ENCODE measurements around the gene AIF1L.

The AIF1L gene

DNA sequence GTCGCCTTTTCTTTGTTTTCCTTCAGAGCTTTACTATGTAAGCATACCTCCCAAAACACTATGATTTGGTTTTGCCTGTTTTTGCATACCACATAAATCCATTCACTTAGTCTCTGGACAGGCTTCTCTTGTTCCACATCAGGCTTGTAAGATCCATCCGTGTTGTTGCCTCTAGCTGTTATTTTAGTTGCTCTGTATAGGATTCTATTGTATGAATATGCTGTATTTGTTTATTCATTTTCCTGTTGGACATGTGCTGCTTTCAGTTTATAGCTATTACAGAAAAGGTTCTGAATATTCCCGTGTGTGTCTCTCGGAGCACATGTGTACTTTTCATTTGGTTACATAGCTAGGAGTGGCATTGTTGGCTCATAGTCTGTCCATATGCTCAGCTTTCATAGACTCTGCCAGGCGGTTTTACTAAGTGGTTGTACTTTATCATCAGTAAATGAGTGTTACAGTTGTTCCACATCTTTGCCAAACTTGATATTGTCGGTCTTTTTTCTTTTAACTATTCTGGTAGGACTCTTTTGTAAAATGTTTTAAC, 70.9 kb downstream of the AIF1L start:
- H3K4me3 ChIP-seq (ENCODE audit: low read depth, low read length) = no peak overlapping the region
- DNase-seq (ENCODE audit: low read depth) = no peak
- TF ChIP-seq, protein P1, sequence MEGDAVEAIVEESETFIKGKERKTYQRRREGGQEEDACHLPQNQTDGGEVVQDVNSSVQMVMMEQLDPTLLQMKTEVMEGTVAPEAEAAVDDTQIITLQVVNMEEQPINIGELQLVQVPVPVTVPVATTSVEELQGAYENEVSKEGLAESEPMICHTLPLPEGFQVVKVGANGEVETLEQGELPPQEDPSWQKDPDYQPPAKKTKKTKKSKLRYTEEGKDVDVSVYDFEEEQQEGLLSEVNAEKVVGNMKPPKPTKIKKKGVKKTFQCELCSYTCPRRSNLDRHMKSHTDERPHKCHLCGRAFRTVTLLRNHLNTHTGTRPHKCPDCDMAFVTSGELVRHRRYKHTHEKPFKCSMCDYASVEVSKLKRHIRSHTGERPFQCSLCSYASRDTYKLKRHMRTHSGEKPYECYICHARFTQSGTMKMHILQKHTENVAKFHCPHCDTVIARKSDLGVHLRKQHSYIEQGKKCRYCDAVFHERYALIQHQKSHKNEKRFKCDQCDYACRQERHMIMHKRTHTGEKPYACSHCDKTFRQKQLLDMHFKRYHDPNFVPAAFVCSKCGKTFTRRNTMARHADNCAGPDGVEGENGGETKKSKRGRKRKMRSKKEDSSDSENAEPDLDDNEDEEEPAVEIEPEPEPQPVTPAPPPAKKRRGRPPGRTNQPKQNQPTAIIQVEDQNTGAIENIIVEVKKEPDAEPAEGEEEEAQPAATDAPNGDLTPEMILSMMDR (IDR thresholded peaks at IDR 0.05; ENCODE audit: insufficient read depth, low read depth, low read length, missing control alignments) = no peak

DNA sequence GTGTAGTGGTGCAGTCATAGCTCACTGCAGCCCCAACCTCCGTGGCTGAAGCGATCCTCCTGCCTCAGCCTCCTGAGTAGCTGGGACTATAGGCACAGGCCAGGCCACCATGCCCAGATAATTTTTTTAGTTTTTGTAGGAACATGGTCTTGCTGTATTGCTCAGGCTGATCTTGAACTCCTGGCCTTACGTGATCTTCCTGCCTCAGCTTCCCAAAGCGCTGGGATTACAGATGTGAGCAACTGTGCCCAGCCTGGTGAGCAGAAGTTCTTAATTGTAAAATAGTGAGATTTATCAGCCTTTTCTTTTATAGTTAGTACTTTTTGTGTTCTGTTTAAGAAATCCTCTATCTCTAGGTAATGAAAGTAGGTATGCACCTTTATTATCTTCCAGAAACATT, 71.6 kb downstream of the AIF1L start:
- H3K4me3 ChIP-seq (ENCODE audit: low read depth, low read length) = no peak overlapping the region
- DNase-seq (ENCODE audit: low read depth) = no peak
- TF ChIP-seq, protein P1 (IDR thresholded peaks at IDR 0.05; ENCODE audit: insufficient read depth, low read depth, low read length, missing control alignments) = no peak

DNA sequence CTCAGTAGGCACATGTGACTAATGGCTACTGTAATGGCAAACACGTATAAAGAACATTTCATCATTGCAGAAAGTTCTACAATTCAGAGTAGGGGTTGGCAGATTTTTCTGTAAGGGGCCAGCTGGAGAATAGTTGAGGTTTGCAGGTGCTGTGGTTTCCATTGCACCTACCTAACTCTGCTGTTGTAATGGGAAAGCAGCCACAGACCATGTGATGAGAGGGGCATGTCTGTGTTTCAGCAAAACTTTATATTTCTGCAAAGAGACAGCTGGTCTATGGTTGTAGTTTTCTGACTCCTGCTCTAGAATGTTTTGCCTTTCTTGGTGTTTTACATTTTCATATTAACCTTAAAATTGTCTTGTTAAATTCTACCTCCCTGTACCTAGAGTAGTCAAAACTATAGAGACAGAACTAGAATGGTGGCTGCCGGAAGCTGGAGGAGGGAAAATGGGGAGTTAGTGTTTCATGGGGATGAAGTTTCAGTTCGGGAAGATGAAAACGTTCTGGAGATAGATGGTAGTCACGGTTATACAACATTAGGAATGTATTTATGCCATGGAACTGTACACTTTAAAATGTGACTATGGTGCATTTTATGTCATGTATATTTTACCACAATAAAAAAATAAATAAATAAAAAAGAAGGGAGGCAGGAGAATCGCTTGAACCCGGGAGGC, 73.4 kb downstream of the AIF1L start:
- H3K4me3 ChIP-seq (ENCODE audit: low read depth, low read length) = no peak overlapping the region
- DNase-seq (ENCODE audit: low read depth) = no peak
- TF ChIP-seq, protein P1 (IDR thresholded peaks at IDR 0.05; ENCODE audit: insufficient read depth, low read depth, low read length, missing control alignments) = no peak
